Loucy (cell line): ENCODE data around the gene CDH24.
A peak's percentile ranks its signal among the peaks of the same experiment; 100 is the strongest.

Experiments used
- H2AFZ ChIP-seq: fragments of 200-600 bp; sonication (generic); 2 replicates; pipeline ENCODE4 v1.6.0; 2016; ENCODE audit warnings: antibody characterized with exemption, mild to moderate bottlenecking, low read length, moderate library complexity
- H3F3A ChIP-seq: fragments of 200-600 bp; 2 replicates; pipeline ENCODE4 v1.6.0; 2016; ENCODE audit warnings: antibody characterized with exemption, low read depth, mild to moderate bottlenecking
- H3K27me3 ChIP-seq: fragments of 200-600 bp; sonication (generic); 2 replicates; pipeline ENCODE4 v1.6.1; 2014; ENCODE audit warnings: low read length, mild to moderate bottlenecking; ENCODE audit not compliant: insufficient read depth, poor library complexity, severe bottlenecking
- H3K36me3 ChIP-seq: fragments of 200-600 bp; sonication (generic); 2 replicates; pipeline ENCODE4 v1.6.1; 2016; ENCODE audit warnings: low read length; ENCODE audit not compliant: insufficient read depth
- H3K4me1 ChIP-seq: fragments of 200-600 bp; sonication (generic); 2 replicates; pipeline ENCODE4 v1.5.1; 2014; ENCODE audit warnings: low read length, mild to moderate bottlenecking; ENCODE audit not compliant: insufficient read depth, poor library complexity, severe bottlenecking
- H3K4me2 ChIP-seq: fragments of 200-600 bp; sonication (generic); 2 replicates; pipeline ENCODE4 v1.6.0; 2014; ENCODE audit warnings: antibody characterized with exemption, low read length, low read depth, mild to moderate bottlenecking; ENCODE audit not compliant: poor library complexity, severe bottlenecking
- H3K4me3 ChIP-seq: fragments of 200-600 bp; sonication (generic); 2 replicates; pipeline ENCODE4 v1.5.1; 2014; ENCODE audit warnings: low read length, mild to moderate bottlenecking, mixed read lengths; ENCODE audit not compliant: poor library complexity, severe bottlenecking
- H3K79me2 ChIP-seq: fragments of 200-600 bp; sonication (generic); 2 replicates; pipeline ENCODE4 v1.6.1; 2014; ENCODE audit warnings: low read length; ENCODE audit not compliant: insufficient read depth
- H3K9ac ChIP-seq: fragments of 200-600 bp; sonication (generic); 2 replicates; pipeline ENCODE4 v1.6.0; 2014; ENCODE audit warnings: mild to moderate bottlenecking, low read depth, low read length, moderate library complexity; ENCODE audit not compliant: poor library complexity, severe bottlenecking
- H3K9me2 ChIP-seq: fragments of 200-600 bp; sonication (generic); replicated peaks from 2 replicates; pipeline ENCODE4 v1.6.1; 2016; ENCODE audit warnings: low read depth, low read length, mixed read lengths
- H3K9me3 ChIP-seq: fragments of 200-600 bp; sonication (generic); 2 replicates; pipeline ENCODE4 v1.6.1; 2014; ENCODE audit warnings: mild to moderate bottlenecking, antibody characterized with exemption, low read length, low read depth; ENCODE audit not compliant: insufficient read depth
- H4K20me1 ChIP-seq: fragments of 200-600 bp; sonication (generic); 2 replicates; pipeline ENCODE4 v1.6.0; 2014; ENCODE audit warnings: antibody characterized with exemption, low read length, mild to moderate bottlenecking; ENCODE audit not compliant: insufficient read depth, poor library complexity, severe bottlenecking
- EZH2phosphoT487 ChIP-seq: fragments of 200-600 bp; IDR thresholded peaks from 2 replicates; pipeline ENCODE4 v1.6.1; 2018; ENCODE audit warnings: antibody characterized with exemption, mild to moderate bottlenecking, moderate library complexity, borderline replicate concordance
- TF ChIP-seq, protein P1 (sequence below): fragments of 200-600 bp; sonication (generic); conservative IDR thresholded peaks from 2 replicates; pipeline ENCODE4 v1.5.1; 2014; ENCODE audit warnings: mild to moderate bottlenecking, antibody characterized with exemption, low read length

CDH24 gene

DNA sequence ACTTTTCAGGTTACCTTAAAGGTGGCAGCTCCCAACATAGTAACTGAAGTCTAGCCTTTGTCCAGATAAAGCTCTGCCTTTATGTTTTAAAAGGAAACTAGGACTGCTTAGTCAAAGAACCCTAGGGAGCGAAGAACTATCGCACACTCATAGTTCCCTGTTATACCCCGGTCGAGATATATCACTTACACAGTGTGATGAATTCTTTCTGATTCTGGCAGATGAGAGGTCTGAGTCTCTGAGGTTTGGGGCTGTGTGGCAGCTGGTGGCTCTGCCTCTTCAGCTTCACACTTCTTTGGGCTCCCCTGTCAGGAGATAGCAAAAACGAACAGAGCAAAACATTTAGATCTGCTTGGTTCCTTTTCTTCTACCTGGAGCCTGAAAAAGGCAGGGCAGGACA, 20.6 kb upstream of the CDH24 start:
- H3K9me2 ChIP-seq: no peaks in the 10 kb centered on the region
- H3K79me2 ChIP-seq: no peaks in the 10 kb centered on the region
- no peaks in the 10 kb centered on the region for H3K4me1 ChIP-seq
- H3K9me3 ChIP-seq: no peaks in the 10 kb centered on the region
- peaks cover 6% of the 10 kb centered on the region for H4K20me1 ChIP-seq
- H3K27me3 ChIP-seq: no peaks in the 10 kb centered on the region
- H3K4me2 ChIP-seq: no peak overlapping the region
- no peak overlapping the region for H3K4me3 ChIP-seq
- no peak overlapping the region for H3K9ac ChIP-seq
- H2AFZ ChIP-seq: no peak overlapping the region
- peaks cover 86% of the 10 kb centered on the region for H3K36me3 ChIP-seq
- TF ChIP-seq, protein P1, sequence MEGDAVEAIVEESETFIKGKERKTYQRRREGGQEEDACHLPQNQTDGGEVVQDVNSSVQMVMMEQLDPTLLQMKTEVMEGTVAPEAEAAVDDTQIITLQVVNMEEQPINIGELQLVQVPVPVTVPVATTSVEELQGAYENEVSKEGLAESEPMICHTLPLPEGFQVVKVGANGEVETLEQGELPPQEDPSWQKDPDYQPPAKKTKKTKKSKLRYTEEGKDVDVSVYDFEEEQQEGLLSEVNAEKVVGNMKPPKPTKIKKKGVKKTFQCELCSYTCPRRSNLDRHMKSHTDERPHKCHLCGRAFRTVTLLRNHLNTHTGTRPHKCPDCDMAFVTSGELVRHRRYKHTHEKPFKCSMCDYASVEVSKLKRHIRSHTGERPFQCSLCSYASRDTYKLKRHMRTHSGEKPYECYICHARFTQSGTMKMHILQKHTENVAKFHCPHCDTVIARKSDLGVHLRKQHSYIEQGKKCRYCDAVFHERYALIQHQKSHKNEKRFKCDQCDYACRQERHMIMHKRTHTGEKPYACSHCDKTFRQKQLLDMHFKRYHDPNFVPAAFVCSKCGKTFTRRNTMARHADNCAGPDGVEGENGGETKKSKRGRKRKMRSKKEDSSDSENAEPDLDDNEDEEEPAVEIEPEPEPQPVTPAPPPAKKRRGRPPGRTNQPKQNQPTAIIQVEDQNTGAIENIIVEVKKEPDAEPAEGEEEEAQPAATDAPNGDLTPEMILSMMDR: no peak
- no peak for TF ChIP-seq EZH2phosphoT487
- peaks cover 7% of the 10 kb centered on the region; the same call in 1 of the 2 replicates for H3F3A ChIP-seq

DNA sequence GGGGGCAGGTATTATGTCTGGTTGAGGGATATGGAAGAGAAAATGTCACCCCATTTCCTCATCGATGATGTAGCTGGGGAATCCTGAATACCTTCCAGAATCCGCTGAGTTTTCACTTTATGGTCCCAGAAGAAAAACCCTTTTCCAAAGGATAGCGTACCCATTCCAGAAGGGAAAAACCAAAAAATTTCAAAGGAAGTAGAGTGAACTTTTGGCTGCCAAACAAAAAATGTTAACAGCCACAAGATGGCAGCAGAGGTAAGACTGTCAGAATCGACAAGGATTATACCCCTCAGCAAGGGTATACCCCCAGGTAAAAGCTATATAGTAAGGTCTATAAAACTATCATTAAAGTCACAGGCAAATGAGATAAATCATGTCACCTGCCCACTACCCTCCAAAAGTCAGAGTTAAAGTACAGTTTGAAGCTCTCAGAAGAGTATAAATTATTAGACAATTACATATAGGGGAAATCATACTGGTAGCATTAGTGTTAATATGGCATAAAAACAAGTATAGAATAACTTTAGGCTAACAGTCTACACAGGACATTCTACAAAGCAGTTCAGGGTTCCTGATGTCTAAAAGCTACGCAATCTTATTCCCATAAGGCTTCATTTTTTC, 19.6 kb upstream of the CDH24 start:
- Histone ChIP-seq H2AFZ (no peak overlapping the region), H3K9me2 (no peaks in the 10 kb centered on the region)

DNA sequence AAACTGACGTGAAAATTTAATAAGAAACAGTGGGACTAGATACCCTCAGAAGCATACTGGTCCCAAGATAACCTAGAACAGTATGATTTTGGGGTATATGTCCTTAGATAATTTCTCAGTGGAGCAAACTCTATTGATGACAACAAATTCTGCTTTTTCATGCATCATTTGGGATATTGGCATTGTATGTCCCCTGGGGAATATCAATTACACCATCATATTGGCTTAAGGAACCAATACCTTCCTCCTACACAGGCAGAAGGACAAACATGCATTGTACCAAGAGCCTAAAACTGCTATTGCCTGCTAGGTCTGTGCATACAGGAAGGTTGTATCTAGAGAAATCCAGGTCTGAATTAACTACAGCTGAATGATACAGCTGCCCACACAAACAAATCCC, 17.6 kb upstream of the CDH24 start:
- H3K4me1 ChIP-seq: peaks cover 13% of the 10 kb centered on the region
- peaks cover 69% of the 10 kb centered on the region for H3K36me3 ChIP-seq
- no peak overlapping the region for H3K4me2 ChIP-seq
- H4K20me1 ChIP-seq: peaks cover 8% of the 10 kb centered on the region
- no peaks in the 10 kb centered on the region for H3K9me3 ChIP-seq
- H3K4me3 ChIP-seq: no peak overlapping the region
- no peak overlapping the region for H2AFZ ChIP-seq
- H3K79me2 ChIP-seq: peaks cover 20% of the 10 kb centered on the region
- H3K9ac ChIP-seq: no peak overlapping the region
- peaks cover 7% of the 10 kb centered on the region; the same call in 1 of the 2 replicates for H3F3A ChIP-seq
- no peak for TF ChIP-seq EZH2phosphoT487
- TF ChIP-seq, protein P1: no peak
- H3K9me2 ChIP-seq: no peaks in the 10 kb centered on the region
- H3K27me3 ChIP-seq: no peaks in the 10 kb centered on the region

More for the DNA sequence above, 19.6 kb upstream of the CDH24 start:
- peaks cover 7% of the 10 kb centered on the region; the same call in 1 of the 2 replicates for H3F3A ChIP-seq
- H3K9ac ChIP-seq: no peak overlapping the region
- H3K79me2 ChIP-seq: peaks cover 2% of the 10 kb centered on the region; the same call in 1 of the 2 replicates
- H4K20me1 ChIP-seq: peaks cover 6% of the 10 kb centered on the region
- no peak overlapping the region for H3K4me2 ChIP-seq
- no peaks in the 10 kb centered on the region for H3K27me3 ChIP-seq
- H3K36me3 ChIP-seq: peaks cover 89% of the 10 kb centered on the region
- peaks cover 2% of the 10 kb centered on the region for H3K4me1 ChIP-seq
- TF ChIP-seq, protein P1: peak; percentile 78
- no peak for TF ChIP-seq EZH2phosphoT487
- H3K4me3 ChIP-seq: no peak overlapping the region
- H3K9me3 ChIP-seq: no peaks in the 10 kb centered on the region
